Measurements from ENCODE around the gene KLHL3. TPM values are rescaled to one million over a fixed set of nuclear protein-coding genes. Genes with fewer than 3 reads are reported as not detected.

The KLHL3 gene
- total RNA-seq, 1 experiment from 2014 or later, result 3.5 TPM

- ChIA-PET CTCF (no interaction called here), POLR2A (no interaction called here)
- no peak for DNase-seq
- TF ChIP-seq CTCF (IDR thresholded peaks at IDR 0.05; ENCODE audit: insufficient read depth in 1 of 2, low read depth in 1 of 2, low read length in 1 of 2, severe bottlenecking in 1 of 2, unreplicated experiment in 1 of 2), result no peak
- Histone ChIP-seq H3K4me3 (ENCODE audit: low read depth, low read length) (no peak overlapping the region), H3K4me1 (no peaks in the 10 kb centered on the region), H3K9me3 (no peaks in the 10 kb centered on the region), H3K27me3 (replicated peaks; ENCODE audit: control insufficient read depth, insufficient read depth, low read length) (no peaks in the 10 kb centered on the region), H3K36me3 (ENCODE audit: control insufficient read depth, insufficient read depth, low read length) (no peaks in the 10 kb centered on the region)
- H3K27me3 Mint-ChIP-seq (ENCODE audit: insufficient read depth, unreplicated experiment), result no peaks in the 10 kb centered on the region
- H3K4me3 Mint-ChIP-seq (ENCODE audit: unreplicated experiment), result no peak overlapping the region
- H3K9me3 Mint-ChIP-seq (ENCODE audit: unreplicated experiment), result no peaks in the 10 kb centered on the region
- H3K36me3 Mint-ChIP-seq (ENCODE audit: insufficient read depth, unreplicated experiment), result no peaks in the 10 kb centered on the region
- no peak overlapping the region for H3K27ac Mint-ChIP-seq (ENCODE audit: unreplicated experiment)
- intact Hi-C loops (cut with micrococcal nuclease; ENCODE audit: unreplicated experiment), result no loop called here
- no peaks in the 10 kb centered on the region for H3K4me1 Mint-ChIP-seq (ENCODE audit: low read depth, unreplicated experiment)
- no TSS peak for BruUV-seq (replicated peaks)
These were observed 51.1 kb downstream of the KLHL3 start for GRCh38 chr5:137684761-137685160.

GRCh38 chr5:137681191-137681590 lies 54.7 kb downstream of the KLHL3 start:
- no TSS peak for BruUV-seq (replicated peaks)
- no peak overlapping the region for H3K4me3 ChIP-seq (ENCODE audit: low read depth, low read length)

GRCh38 chr5:137679910-137680309 lies 56.0 kb downstream of the KLHL3 start:
- no peak for TF ChIP-seq CTCF (IDR thresholded peaks at IDR 0.05; ENCODE audit: insufficient read depth in 1 of 2, low read depth in 1 of 2, low read length in 1 of 2, severe bottlenecking in 1 of 2, unreplicated experiment in 1 of 2)
- Mint-ChIP-seq H3K4me1 (ENCODE audit: low read depth, unreplicated experiment) (no peaks in the 10 kb centered on the region), H3K36me3 (ENCODE audit: insufficient read depth, unreplicated experiment) (no peaks in the 10 kb centered on the region), H3K27me3 (ENCODE audit: insufficient read depth, unreplicated experiment) (peaks cover 5% of the 10 kb centered on the region), H3K9me3 (ENCODE audit: unreplicated experiment) (no peaks in the 10 kb centered on the region), H3K27ac (ENCODE audit: unreplicated experiment) (no peak overlapping the region), H3K4me3 (ENCODE audit: unreplicated experiment) (no peak overlapping the region)
- Histone ChIP-seq H3K4me3 (ENCODE audit: low read depth, low read length) (no peak overlapping the region), H3K9me3 (no peaks in the 10 kb centered on the region), H3K4me1 (no peaks in the 10 kb centered on the region), H3K27me3 (replicated peaks; ENCODE audit: control insufficient read depth, insufficient read depth, low read length) (no peaks in the 10 kb centered on the region), H3K36me3 (ENCODE audit: control insufficient read depth, insufficient read depth, low read length) (no peaks in the 10 kb centered on the region)
- no TSS peak for BruUV-seq (replicated peaks)
- no peak for DNase-seq
- POLR2A ChIA-PET, result no interaction called here
- CTCF ChIA-PET, result interaction anchor here (1.2 kb wide), 1 partner anchor 19 kb away, joined by 4 read pairs; no protein-coding TSS in a partner anchor
- intact Hi-C loops (cut with micrococcal nuclease; ENCODE audit: unreplicated experiment), result no loop called here

More at GRCh38 chr5:137681191-137681590, 54.7 kb downstream of the KLHL3 start:
- CTCF ChIA-PET, result no interaction called here
- Histone ChIP-seq H3K27me3 (replicated peaks; ENCODE audit: control insufficient read depth, insufficient read depth, low read length) (no peaks in the 10 kb centered on the region), H3K36me3 (ENCODE audit: control insufficient read depth, insufficient read depth, low read length) (no peaks in the 10 kb centered on the region), H3K4me1 (no peaks in the 10 kb centered on the region), H3K9me3 (no peaks in the 10 kb centered on the region)
- intact Hi-C loops (cut with micrococcal nuclease; ENCODE audit: unreplicated experiment), result no loop called here
- DNase-seq, result no peak
- H3K27ac Mint-ChIP-seq (ENCODE audit: unreplicated experiment), result no peak overlapping the region
- no peaks in the 10 kb centered on the region for H3K27me3 Mint-ChIP-seq (ENCODE audit: insufficient read depth, unreplicated experiment)
- H3K4me3 Mint-ChIP-seq (ENCODE audit: unreplicated experiment), result no peak overlapping the region
- POLR2A ChIA-PET, result no interaction called here
- no peak for TF ChIP-seq CTCF (IDR thresholded peaks at IDR 0.05; ENCODE audit: insufficient read depth in 1 of 2, low read depth in 1 of 2, low read length in 1 of 2, severe bottlenecking in 1 of 2, unreplicated experiment in 1 of 2)
- no peaks in the 10 kb centered on the region for H3K4me1 Mint-ChIP-seq (ENCODE audit: low read depth, unreplicated experiment)
- H3K36me3 Mint-ChIP-seq (ENCODE audit: insufficient read depth, unreplicated experiment), result no peaks in the 10 kb centered on the region
- no peaks in the 10 kb centered on the region for H3K9me3 Mint-ChIP-seq (ENCODE audit: unreplicated experiment)

Data from Caco-2 (cell line).